Transverse colon (tissue), 3 donors: Measurements from ENCODE around the gene DNAH8.

Experiments
- CTCF ChIP-seq, 5 experiments: fragments of 200-600 bp in 3 of 5; fragments of 450-650 bp in 2 of 5; sonication (generic) in 3 of 5; IDR thresholded peaks; 1 replicate in 2 of 5; 2 replicates in 3 of 5; pipeline ENCODE4 v1.5.1; 2016 to 2017; ENCODE audit warnings: antibody characterized with exemption in 5 of 5, inconsistent platforms in 3 of 5, mild to moderate bottlenecking in 2 of 5, moderate library complexity in 1 of 5
- POLR2A ChIP-seq: fragments of 450-650 bp; IDR thresholded peaks from one replicate; pipeline ENCODE4 v1.6.1; 2016; ENCODE audit warnings: antibody characterized with exemption, mild to moderate bottlenecking, moderate library complexity

GRCh38 chr6:38852215-38852614, 137.1 kb downstream of the DNAH8 start:
- no peak for TF ChIP-seq CTCF (IDR thresholded peaks at IDR 0.05)
- no peak for TF ChIP-seq POLR2A
